ENCODE data around the gene EEPD1.

EEPD1 gene

GRCh38 chr7:36300696-36301350 is 147.8 kb downstream of the EEPD1 start:
- DNase-seq (ENCODE audit: low read depth): no peak

DNA sequence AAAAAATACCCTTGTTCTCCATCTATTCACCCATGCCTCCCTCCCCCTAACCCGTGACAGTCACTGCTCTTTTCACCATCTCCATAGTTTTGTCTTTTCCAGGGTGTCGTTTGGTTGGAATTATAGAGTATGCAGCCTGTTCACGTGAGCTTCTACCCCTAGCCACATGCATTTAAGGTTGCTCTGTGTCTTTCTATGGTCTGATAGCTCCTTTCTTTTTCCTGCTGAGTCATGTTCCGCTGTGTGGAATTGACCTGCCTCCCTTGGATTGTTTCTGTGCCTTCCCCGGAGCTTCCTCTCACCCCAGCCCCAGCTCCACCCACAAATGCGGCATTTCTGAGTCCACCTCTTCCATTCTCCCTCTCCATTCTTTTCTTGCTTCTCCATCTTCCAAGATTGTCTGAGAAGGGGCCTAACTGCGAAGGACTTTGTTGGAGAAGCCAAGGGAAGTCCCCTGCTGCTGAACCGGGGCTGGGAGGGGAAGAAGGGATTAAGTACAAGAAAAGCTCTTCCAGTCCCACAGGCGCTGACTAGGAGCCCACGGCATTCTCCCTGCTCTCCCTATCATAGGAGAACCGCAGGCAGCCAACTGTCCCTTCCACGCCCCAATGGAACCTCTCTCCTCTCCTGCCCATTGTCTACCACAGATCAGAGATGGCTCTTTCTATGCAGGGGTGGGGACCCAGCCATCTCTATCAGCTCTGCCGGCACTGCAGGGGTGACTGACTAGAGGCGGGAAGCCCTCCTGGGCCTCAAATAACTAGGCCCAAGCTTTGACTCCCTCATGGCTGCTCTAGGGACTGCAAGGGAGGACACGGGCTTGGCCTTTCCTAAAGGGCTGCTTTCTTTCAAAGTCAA is 149.1 kb downstream of the EEPD1 start:
- DNase-seq (ENCODE audit: low read depth): no peak

DNA sequence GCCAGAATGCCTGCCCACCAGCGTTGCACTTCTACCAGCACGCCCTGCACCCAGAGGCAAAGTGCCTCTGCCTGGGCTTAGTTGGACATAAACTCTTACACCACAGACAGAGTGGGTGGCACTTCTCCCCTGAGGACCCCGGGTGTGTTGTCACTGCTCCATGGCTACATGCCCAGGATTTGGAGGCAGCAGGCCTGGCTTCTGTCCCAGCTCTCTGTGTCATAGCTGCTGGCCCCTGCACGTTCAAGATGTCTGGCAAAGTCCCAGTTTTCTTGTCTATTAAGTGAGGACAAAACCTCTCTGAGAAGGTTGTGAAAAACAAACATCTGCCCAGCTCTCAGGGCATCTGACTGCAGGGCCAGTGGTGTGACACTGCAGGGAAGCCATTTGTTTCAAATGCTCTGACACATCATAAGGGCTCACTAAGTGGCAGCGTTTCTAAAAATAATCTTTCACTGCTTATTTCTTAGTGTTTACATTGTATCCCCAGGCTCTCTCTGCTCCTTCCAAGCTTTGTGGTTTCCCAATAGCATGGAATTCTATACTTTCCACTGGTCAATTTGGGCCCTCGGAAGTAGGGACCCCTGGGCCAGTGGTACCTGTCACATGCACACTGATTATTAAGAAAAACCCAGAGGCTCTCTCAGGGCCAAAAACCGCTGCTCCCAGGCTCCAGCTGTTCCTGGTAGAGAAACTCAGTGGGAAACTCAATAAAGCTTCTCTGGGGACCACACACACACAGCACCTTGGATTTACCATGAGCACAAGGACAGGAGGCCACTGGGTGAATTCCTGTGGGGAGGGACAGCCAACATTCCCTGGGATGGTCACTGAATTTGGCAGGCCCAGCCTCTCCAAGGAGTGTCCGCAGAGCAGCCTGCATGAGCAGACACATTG is 150.4 kb downstream of the EEPD1 start:
- DNase-seq (ENCODE audit: low read depth): peak; percentile 82

DNA sequence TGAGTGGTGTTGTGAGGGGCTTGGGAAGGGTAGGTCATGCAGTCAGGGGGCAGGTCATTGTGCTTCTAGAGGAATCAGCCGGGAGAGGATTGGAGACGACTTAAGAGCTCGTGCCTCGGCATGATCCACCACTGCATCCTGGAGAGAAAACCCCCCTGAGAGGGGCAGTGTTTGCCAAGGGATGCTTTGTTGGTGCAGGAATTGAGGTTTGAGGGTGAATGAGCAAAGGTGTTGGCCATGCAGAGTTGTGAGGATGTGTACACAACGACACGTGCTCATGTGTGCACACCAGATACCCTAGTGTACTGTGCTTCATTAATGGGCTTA is 151.0 kb downstream of the EEPD1 start:
- no peak for DNase-seq (ENCODE audit: low read depth)

- DNase-seq (ENCODE audit: low read depth): no peak
Observed at GRCh38 chr7:36305226-36305625, 152.2 kb downstream of the EEPD1 start.

DNA sequence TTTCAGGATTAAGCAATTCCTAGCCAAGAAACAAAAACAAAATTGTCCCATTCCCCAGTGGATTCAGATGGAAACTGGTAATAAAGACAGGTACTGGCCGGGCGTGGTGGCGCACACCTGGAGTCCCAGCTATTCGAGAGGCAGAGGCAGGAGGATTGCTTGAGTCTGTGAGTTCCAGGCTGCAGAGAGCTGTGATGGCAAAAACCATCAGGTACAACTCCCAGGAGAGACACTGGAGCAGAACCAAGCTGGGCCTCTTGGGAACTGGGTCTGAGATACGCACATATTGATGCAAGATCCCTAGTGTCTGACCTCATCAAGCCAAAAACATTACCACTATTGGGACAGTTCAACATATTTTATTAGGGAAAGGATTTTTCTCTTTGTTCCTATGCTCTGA is 152.6 kb downstream of the EEPD1 start:
- no peak for DNase-seq (ENCODE audit: low read depth)

GRCh38 chr7:36306222-36306621 is 153.2 kb downstream of the EEPD1 start:
- no peak for DNase-seq (ENCODE audit: low read depth)

GRCh38 chr7:36306722-36307121 is 153.7 kb downstream of the EEPD1 start:
- DNase-seq (ENCODE audit: low read depth): no peak

DNA sequence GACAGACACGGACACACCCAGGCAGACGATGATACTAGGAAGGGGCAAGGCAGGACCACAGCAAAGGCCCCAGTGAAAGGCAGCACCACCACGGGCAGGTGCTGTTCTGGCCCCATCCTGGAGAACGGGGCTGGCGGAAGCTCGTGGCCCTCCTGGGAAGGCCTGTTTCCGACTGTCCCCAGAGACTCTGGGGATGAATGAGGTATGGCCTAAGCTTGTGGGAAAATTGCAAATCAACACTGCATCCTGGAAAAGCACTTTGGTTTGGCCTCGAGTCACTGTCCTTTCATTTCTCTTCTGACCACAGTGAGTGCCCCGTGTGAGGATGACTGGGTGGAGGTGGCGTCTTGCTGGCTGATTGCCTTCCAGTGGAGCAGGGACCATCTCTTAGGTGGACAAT is 155.0 kb downstream of the EEPD1 start:
- no peak for DNase-seq (ENCODE audit: low read depth)

GRCh38 chr7:36309301-36309700 is 156.2 kb downstream of the EEPD1 start:
- DNase-seq (ENCODE audit: low read depth): no peak

DNA sequence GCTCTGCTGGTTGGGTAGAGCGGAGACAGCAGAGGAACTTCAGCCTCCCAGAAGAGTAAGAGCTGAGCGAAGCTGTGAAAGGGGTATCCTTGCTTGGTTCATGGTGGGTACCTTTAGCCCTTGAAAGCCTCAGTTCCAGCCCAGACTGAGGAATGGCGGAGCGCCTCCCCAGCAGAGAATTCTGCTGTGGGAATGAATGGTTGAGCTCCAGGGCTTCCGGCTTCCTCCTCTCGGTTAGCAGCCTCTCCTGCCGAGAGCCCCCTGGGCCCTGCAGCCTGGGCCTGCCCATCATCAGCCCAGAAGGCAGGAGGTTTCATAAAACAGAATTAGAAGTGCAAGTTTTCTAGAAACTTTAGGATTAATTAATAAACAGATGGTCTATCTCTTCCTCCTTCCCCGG is 156.7 kb downstream of the EEPD1 start:
- DNase-seq (ENCODE audit: low read depth): no peak

- no peak for DNase-seq (ENCODE audit: low read depth)
Observed at GRCh38 chr7:36310897-36311296, 157.8 kb downstream of the EEPD1 start.

- no peak for DNase-seq (ENCODE audit: low read depth)
Observed at GRCh38 chr7:36311539-36311938, 158.5 kb downstream of the EEPD1 start.

DNA sequence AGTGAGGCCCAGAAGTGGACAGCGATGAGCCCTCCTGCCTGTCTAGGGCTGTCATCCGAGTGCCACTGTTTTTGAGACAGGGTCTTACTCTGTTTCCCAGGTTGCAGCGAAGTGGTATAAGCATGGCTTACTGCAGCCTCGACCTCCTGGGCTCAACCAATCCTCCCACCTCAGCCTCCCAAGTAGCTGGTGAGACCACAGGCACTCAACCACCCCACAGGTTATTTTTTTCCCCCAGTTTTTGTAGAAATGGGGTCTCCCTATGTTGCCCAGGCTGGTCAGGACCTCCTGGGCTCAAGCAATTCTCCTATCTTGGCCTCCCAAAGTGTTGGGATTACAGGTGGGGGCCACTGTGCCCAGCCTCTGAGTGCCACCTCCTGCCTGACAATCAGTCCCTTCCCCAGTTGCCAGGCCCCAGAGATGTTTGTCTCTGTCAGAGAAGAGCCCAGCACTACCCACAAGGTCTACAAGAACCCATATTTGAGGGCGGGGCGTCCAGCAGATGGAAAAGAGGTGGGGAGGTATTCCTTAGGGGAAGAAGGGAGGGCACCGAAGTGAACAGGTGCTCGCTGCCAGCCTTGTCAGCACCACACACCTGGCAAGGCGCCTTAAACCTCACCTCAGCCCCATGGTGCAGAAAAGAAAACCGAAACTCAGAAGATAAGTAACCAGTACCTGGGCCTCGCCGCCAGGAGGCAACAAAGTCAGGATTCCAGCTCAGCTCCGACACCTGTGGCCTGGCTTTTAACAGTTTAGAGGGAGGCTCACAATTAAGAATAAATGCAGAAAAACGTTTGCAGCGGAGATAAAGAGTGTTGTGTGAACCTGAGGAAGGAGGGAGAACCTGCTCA is 159.2 kb downstream of the EEPD1 start:
- no peak for DNase-seq (ENCODE audit: low read depth)

GRCh38 chr7:36312915-36313334 is 159.9 kb downstream of the EEPD1 start:
- no peak for DNase-seq (ENCODE audit: low read depth)

DNA sequence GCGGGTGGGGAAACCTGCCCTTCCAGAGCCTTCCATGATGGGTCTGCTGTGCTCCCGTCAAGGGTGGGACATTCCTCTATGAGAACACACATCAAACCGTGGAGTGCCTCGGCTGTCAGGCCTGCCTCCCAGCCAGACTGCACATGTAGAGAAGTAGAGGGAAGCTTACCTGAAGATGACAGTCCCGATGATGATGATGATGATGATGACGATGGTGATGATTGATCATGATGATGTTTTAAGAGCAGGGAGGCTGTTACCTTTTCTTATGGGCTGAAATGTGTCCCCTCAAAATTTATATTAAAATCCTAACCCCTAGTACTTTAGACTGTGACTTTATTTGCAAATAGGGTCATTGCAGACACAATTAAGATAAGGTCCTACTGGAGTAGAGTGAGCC is 160.6 kb downstream of the EEPD1 start:
- DNase-seq (ENCODE audit: low read depth): no peak

- no peak for DNase-seq (ENCODE audit: low read depth)
Observed at GRCh38 chr7:36314491-36314890, 161.4 kb downstream of the EEPD1 start.

- DNase-seq (ENCODE audit: low read depth): no peak
Observed at GRCh38 chr7:36315309-36315944, 162.4 kb downstream of the EEPD1 start.

DNA sequence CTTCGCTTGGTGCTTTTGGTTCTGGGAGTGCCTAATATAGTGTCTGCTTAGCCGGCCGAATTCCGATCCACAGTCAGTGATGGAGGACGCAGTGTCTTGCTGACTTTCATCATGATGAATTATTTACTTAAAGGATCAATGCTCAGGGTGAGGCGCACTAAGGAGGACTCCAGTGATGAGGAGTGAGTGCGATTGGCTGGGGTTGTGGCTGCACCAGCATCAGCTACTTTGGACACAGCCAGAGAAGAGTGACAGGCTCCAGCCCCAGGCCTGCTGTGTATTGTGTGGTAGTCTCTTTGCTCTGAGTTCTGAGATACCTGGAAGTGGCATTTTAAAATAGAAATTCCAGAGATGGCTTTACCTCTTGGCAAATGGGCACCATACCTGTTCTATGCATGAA is 163.3 kb downstream of the EEPD1 start:
- DNase-seq (ENCODE audit: low read depth): no peak

GRCh38 chr7:36317276-36317675 is 164.2 kb downstream of the EEPD1 start:
- DNase-seq (ENCODE audit: low read depth): no peak

- DNase-seq (ENCODE audit: low read depth): no peak
Observed at GRCh38 chr7:36318116-36318515, 165.1 kb downstream of the EEPD1 start.
